RPMI7951 (cell line): Measurements from ENCODE around the gene DCLRE1C. TPM values are rescaled to one million over a fixed set of nuclear protein-coding genes. Genes with fewer than 3 reads are reported as not detected.
"Not testable (repeated sequence)": the region's sequence is repeated elsewhere in the genome, so short reads cannot be mapped to it uniquely, and the experiment has no call there.

ENCODE experiments used
- DNase-seq: peaks from one replicate; pipeline ENCODE4 v3.0.0-alpha.2; 2012; ENCODE audit warnings: low read depth
- total RNA-seq: library from RNA; depleted of rRNA; stranded (reverse); fragments of >200 nt; shearing (Covaris generic); gene quantifications from 2 replicates; pipeline ENCODE4 v1.2.3, GENCODE V29; 2014; rRNA removed

The DCLRE1C gene
- total RNA-seq = 19.9 and 22.9 TPM in 2 replicates

DNA sequence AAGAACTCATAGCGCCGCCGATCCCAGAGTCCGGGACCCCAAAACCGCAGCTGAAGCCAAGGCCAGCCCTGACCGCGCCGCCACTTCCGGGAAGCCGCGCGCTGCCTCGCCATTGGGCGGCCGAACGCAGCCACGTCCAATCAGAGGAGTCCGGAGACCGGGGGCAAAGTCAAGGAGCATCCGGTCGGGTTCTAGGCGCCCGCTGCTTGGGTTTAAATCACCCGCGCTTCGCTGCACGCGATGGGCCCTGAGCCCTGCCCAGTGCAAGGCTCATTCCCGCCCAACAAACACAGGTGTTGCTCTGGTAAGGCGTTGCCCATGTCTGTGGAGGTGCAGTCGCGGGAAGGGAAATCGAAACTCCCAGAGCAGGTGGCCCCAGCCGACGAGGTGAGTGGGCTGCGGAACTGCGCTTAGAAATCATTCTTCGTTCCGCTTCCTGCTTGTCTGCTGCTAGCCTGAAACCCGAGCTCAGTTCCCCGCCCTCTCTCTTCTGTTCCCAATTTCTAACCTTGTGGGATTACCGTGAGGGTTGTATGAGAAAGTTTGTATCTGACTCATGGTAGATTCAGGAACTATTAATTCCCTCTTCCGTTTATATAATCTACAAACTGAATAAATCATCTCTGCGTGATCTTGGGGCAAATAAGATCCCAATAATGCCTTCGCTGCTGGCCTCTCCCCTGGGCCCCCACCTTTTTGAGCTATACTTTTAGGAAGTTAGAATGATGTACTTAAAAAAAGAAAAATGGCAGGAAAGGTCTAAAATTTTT lies at the start of gene DCLRE1C:
Gene DCLRE1C, minus strand, starts transcription at position 96 of the 770 bp plus-strand sequence. Its CDS starts 86 bp downstream, at position 10.
- peak; percentile 92 for DNase-seq

DNA sequence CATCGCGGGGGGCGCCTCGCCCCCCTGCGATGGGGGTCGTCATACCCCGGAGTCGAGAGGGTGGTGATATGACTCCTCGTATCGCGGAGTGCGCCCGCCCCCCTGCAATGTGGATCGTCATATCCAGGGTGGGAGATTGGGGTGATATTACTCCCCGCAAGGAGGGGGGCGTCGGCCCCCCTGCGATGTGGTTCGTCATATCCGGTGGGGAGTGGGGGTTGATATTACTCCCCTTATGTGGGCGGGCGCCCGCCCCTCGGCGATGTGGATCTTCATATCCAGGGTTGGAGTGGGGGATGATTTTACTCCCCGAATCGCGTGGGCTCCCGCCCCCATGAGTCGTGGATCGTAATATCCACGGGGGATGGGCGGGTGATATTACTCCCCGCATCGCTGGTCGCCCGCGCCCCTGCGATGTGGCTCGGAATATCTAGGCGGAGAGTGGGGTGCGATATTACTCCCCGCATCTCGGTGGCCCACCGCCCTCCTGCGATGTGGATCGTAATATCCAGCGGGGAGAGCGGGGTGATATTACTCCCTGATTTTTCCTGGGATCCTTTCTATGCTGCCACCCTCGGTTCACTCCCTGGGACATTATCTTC lies 42.2 kb upstream of the DCLRE1C start:
- no peak for DNase-seq

DNA sequence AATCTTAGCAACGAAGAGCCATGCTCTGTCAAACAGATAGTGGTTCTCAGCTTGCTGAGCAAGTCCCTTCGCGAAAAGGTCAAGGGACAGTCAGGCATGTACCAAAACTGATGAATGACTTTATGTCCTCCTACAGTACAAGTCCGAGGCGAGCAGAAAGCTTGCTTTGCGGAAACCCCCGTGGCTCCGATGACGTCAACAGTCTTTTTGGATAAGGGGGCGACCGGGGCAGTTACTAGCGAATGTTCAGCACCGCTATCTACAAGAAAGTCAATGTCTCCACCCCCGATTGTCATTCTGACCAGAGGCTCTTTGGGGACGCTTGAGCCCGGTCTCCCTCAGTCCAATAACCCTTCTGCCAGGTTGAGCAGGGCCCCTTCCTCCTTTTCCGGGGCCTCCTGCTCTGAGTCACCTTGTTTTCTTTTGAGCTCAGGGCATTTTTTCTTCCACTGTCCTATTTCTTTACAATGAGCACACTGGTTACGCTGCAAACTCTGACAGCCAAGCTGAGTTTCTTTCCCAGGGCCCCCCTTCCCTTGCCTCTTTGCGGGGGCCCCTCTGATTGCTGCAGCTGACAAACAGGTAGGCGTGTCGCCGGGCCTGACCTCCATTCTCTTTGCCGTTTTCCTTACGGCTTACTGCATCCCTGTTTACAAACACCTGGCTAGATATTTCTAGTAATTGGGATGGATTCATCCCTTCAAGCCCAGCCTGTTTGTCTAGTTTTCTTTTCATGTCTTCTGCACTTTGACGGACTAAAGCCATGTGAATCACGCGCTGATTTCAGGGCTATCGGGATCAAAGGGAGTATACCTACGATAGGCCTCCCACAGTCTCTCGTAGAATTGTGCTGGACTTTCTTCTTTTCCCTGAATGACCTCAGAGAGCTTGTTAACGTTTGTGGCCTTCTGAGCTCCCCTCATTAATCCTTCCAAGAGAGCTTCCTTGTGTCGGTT lies 39.9 kb upstream of the DCLRE1C start:
- DNase-seq = not testable (repeated sequence)

DNA sequence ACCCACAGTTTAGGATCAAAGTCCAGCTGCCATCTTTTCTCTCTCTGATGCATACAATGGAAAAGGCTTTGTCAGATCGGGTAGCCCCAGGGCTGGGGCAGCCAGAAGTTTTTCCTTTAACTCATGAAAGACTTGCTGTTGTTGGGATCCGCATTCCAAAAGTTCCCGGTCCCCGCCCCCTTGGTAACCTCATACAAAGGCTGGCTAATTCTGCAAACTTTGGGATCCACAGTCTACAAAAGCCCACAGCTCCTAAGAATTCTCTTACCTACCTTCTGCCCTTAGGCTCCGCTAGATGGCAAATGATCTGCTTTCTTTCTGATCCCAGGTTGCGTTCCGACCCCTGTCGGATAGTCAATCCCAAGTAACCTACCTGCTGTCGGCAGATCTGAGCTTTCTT lies 38.4 kb upstream of the DCLRE1C start:
- not testable (repeated sequence) for DNase-seq

DNA sequence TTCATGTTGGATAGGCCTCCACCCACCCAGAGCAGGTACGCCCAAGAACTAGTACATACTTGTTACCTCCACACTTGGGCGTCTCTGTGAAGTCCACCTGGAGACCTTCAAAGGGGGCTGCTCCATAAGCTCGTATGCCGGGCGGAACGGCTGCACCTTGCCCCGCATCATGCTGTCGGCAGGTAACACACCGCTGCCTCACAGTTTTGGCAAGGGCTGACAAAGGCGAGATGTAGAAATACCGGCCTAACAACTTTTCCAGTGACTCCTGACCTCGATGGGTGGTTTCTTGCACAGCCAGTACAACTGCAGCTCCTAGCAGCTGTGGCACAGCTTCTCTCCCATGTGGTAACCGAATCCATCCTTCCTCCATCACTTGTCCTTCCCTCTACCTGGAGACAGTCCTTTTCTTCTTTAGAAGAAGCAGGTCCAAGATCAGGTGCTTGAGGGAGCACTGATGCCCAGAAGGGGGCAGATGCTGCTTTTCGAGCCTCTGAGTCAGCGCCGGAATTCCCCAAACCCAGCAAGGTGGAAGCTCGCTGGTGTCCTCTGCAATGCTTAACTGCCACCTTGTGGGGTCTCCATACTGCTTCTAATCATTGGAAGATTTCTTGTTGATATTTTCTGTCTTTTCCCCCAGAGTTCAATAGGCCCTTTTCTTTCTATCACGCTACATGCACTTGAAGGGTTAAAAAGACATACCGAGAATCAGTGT lies 37.3 kb upstream of the DCLRE1C start:
- DNase-seq = not testable (repeated sequence)

DNA sequence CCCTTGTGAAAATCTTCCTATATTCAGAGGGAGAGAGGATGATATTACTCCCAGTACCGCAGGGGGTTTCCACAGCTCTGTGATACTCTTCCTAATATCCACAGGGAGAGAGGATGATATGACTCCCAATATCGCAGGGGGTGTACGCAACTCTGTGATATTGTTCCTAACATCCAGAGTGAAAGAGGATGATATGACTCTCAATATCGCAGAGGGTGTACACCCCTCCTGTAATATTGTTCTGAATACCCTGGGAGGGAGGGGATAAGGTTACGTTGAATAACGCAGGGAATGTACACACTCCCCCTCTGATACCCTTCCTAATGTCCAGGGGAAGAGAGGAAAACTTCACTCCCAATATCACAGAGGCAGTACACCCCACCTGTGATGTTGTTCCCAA lies 35.7 kb upstream of the DCLRE1C start:
- not testable (repeated sequence) for DNase-seq

DNA sequence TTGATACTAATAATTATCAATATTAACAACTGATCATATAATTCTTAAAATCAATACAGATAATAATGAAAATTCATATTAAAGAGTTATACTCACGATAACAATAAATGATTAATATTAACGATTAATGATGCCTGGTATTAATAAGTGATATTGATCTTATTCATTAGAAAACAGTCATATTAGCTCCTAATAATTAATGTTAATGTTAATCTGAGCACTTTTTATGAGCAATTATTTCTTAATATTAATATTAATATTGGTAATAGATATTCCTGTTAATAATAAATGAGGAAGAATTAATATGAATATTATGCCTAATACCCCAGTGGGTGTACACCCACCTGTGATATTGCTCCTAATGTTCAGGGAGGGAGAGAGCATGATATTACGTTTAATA lies 28.8 kb upstream of the DCLRE1C start:
- DNase-seq = no peak

DNA sequence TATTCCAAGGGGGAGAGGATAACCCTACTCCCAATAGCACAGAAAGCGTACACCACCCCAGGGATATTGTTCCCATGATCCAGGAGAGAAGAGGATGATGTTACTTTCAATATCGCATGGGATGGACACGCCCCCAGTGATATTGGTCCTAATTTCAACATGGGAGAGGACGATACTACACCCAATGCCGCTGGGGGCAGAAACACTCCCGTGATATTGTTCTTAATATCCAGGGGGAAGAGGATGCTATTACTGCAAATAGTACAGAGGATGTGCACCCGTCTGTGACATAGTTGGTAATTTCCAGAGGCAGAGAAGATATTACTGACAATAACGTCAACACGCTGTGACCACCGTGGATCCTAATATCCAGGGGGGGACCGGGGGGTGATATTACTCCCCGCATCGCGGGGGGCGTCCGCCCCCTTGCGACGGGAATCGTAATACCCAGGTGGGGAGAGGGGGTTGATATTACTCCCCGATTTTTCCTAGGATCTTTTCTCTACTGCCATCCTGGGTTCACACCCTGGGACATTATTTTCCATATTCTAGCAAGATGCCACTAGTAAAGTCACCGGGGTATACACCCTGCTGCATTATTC lies 21.9 kb upstream of the DCLRE1C start:
- DNase-seq = peak; percentile 49

DNA sequence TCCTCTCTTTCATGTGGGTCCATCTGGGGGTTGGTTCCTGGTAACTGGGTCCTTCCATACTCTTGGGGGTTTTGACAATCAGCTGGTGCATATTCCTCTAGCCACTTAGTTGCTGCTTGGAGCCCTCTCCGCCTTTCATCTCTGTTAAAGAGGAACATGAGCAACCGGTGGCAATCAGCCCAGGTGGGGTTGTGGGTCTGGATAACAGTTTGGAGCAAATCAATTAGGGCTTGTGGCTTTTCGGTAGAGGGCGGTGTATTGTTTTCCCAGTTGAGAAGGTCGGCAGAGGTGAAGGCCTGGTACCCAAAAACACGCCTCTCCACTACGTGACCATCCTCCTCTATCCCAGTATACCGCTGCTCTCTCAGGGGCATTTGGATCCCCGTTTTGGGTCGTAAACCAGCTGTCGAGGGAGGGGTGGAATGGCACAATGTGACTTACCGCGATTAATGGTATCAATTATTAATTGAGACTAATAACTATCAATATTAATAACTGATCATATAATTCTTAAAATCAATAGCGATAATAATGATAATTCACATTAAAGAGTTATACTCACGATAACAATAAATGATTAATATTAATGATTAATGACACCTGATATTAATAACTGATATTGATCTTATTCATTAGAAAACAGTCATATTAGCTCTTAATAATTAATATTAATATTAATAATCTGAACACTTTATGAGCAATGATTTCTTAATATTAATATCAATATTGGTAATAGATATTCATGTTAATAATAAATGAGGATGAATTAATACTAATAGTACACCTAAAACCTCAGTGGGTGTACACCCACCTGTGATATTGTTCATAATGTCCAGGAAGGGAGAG lies 20.5 kb upstream of the DCLRE1C start:
- not testable (repeated sequence) for DNase-seq

DNA sequence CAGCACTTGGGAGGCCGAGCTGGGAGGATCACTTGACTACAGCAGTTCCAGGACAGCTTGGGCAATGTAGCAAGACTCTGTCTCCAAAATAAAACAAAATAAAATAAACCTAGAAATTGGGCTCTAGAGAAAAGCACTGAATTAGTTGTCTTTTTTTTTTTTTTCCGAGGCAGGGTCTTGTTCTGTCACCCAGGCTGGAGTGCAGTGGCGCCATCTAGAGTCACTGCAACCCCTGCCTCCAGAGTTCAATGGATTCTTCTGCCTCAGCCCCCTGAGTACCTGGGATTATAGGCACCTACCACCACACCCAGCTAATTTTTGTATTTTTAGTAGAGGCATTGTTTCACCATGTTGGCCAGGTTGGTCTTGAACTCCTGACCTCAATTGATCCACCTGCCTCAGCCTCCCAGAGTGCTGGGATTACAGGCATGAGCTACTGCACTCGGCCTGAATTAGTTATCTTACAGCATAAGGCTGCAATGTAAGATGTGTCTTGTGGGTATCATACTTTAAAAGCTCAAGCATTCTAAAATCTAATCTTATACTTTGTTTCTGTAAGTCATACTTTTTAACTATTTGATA lies 18.1 kb upstream of the DCLRE1C start:
- peak; percentile 21 for DNase-seq

DNA sequence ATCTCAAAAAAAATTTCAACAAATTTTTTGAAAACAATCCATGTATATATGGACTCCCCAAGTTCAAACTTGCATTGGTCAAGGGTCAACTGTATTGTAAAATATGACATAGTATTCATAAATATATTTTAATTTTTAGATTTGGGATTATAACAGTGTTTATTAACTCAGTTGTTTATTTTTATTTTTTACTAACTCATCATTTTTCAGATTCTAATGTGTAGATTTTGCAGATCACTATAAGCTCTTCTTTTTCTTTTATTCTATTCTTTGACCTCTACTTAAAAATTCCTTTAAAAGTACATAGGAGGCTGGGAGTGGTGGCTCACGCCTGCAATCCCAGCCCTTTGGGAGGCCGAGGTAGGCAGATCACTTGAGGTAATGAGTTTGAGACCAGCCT lies 14.0 kb upstream of the DCLRE1C start:
- DNase-seq = no peak

DNA sequence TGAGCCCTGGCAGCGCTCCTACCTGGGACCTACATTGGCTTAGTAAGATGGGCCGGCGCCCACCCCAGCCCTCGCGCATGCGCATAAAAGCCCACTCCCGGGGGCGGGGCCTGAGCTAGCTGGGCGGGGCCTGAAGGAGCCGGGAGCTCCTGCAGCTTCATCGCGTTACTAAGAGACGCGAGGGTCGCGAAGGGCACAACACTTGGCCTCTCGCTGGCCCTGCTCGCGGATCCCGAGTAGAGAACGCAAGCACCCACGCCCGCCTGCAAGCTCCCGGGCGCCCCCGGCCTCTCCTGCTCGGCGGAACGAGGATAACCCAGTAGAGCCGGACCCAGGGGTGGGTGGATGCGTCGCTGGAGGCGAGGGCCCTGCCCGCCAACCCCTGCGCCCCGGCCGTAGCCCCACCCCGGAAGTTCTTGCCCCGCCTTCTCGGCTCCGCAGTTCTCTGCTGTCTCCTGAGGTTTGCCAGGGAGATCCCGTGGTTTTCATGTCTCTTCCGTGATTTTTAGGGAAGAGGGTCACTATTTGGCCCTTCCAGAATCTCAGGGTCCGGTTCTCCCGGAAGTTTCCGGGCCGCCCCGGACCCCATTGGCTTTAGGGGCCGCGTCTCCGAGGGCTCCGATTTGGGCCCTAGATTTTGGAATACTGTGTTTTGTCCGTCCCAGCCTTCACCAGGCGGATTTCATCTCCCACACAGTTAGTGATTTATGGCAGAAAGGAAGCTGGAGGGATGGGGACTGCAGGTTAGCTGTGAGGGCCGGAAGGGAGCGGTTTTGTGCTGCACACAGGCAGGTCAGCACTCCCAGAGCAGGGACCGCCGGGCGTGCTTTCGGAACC lies 5.5 kb upstream of the DCLRE1C start, which contains the start of gene MEIG1:
Gene MEIG1, plus strand, starts transcription at position 168 of the 837 bp plus-strand sequence. CDS start 7,081 bp downstream, outside the sequence.
- DNase-seq = peak; percentile 95

DNA sequence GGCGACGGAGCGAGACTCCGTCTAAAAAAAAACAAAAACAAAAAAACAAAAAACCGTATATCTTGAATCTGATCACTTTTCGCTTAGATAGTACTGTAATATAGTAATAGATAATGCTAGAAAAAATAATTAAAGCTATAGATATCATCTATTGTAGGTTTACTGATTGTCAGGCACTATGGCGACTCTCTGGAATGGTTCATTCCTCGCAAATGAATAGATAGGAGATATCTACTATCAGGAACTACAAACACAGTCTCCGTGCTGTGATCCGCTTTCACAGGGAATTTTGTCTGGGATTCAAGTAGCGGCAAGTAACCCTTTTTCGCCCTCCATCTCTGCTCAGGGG lies 5.0 kb upstream of the DCLRE1C start:
- no peak for DNase-seq

DNA sequence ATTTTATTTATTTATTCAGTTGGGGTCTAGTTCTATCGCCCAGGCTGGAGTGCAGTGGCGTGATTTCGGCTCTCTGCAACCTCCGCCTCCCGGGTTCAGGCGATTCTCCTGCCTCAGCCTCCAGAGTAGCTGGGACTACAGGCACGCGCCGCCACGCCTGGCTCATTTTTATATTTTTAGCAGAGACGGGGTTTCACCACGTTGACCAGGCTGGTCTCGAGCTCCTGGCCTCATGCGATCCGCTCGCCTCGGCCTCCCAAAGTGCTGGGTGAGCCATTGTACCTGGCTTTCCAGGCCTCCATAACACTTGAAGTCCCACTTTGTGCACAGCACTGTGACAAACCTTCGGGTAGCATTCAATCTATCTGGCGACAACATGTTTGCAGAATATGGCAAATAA lies 1.0 kb upstream of the DCLRE1C start:
- DNase-seq = no peak

DNA sequence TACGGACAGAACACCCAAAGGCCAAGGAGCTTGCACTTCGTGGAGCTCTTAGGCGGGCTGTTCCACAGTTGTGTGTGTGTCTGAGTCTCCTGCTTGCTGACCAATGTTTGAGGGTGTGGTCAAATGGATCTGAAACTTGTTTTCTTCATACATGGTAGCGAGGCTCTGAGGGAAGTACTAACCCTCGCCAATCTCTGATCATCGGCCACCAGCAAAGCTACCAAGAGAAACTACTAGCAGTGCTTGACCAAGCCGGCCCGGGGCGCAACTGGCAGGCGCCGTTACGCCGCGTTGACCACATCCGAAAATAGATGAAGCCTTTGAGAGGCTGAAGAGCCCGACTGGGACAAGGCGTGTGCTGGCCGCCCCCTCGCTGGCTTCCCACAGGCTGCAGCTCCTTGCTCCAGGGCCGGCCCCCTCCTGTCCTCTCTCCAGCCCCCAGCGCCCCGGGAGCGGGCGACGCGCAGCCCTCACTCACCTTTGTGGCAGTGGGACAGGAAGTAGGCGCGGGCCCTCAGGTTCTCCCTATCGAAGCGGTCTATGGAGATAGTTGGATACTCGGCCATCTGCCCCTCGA lies 384 bp downstream of the DCLRE1C start:
- peak; percentile 76 for DNase-seq

DNA sequence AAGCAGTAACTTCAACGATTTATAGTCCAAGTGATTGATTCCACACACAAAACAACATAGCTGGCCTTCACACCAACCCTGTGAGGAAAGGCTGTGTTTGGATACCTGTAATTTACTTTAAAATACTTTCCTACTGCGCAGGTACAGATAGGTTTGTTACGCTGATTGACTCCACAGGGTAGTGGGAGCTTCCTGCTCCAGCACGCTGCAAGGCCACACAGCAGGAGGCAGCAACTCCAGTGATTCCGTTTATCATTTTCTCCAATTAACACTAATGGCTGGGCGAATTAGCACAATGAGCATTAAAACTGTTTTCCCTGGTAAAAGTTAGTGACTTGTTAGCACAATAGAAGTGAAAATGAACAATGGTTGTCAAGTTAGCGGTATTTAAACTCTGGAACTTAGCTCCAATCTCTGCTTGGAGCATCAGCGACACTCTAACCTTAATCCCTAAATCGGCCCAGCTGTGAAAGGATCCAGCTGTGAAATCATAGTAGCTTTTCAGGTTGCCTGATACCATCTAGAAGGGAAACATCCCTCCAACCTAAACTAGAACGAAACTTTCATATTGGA lies 959 bp downstream of the DCLRE1C start:
- DNase-seq = peak; percentile 9

DNA sequence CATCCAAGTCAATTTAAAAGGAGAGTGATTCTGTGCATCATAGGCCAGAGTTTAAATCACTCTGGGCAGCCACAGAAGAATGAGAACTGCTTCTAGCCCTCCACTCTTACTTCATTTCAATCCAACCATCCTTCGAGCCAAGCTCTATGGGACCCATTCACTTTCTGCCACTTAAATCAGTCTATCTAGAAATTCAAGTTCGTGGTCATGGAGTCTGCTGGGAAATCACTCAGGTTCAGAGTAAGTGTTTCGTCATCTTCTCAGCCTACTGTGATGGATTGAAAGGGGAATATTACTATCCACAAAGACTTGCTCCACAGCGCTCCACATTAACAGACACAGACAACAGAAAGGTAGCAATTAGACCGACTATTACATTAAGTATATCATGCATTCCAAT lies 4.6 kb downstream of the DCLRE1C start:
- no peak for DNase-seq

DNA sequence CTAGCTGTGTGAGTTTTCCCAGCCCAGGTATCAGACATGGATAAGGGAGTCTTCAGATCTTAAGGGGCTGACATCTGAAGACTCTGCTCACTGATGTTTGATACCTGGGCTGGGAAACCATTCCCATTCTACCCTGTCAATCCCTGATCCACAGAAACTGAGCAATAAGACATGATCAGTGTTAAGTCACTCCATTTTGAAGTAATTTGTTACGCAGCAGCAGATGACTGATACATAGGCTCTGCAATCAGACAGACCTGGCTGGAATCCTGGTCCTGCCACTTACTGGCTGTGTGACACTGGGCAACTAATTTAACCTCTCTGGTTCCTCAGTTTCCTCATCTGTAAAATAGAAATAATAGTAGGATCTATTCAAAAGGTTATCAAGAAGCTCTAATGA lies 6.6 kb downstream of the DCLRE1C start:
- DNase-seq = no peak
